ENCODE measurements around the gene ZPLD1. TPM values are rescaled to one million over a fixed set of nuclear protein-coding genes. Genes with fewer than 3 reads are reported as not detected.

Gene ZPLD1
- total RNA-seq, 1 donor from 2014 or later, result not detected

GRCh38 chr3:102457644-102458043 is 22.8 kb downstream of the ZPLD1 start:
- intact Hi-C loops (cut with DNase I), result no loop called here
- ATAC-seq (no peak), DNase-seq (ENCODE audit: low spot score) (no peak)

DNA sequence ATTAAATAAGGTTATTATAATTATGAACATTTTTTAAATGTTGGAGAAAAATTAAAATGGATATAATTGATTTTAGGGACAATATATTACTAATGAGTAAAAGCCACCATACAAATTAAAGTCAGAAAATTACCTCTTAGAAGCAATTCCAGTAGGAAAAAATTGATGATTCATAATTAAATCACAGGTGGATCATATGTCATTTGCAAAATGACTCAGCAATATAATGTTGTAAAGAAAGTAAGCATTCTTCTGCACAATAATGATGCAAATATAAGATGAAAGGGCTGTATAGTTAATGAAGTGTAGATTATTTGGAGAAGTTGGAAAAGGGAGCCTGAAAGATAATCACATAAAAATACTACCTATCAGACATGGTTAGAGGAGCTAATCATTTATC is 25.8 kb downstream of the ZPLD1 start:
- ATAC-seq (no peak), DNase-seq (ENCODE audit: low spot score) (no peak)
- intact Hi-C loops (cut with DNase I), result no loop called here

- DNase-seq (ENCODE audit: low spot score) (no peak), ATAC-seq (no peak)
- intact Hi-C loops (cut with DNase I), result no loop called here
These were observed 29.4 kb downstream of the ZPLD1 start for GRCh38 chr3:102464261-102464660.

- ATAC-seq (no peak), DNase-seq (ENCODE audit: low spot score) (no peak)
- intact Hi-C loops (cut with DNase I), result no loop called here
These were observed 31.2 kb downstream of the ZPLD1 start for GRCh38 chr3:102466001-102466400.

DNA sequence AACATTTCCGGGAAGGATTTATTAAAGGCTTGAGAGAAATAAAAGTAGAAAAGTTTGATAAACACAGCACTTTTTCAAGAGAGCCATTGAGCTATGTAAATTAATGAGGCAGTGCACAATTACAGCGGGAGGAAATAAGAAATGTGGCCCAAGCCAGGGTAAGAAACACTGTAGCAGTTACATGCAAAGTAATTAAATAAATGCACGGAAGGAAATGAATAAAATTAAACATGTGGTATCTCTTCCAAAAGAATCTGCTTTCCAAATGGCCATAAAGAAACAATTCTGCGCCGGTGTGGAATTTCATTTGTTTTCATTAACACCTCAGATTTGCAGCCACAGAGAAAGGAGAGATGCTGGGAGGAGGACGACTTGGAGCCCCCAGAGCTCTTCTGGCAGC is 35.3 kb downstream of the ZPLD1 start:
- DNase-seq (ENCODE audit: low spot score) (no peak), ATAC-seq (no peak)
- intact Hi-C loops (cut with DNase I), result no loop called here

- DNase-seq (ENCODE audit: low spot score), result no peak
- intact Hi-C loops (cut with DNase I), result no loop called here
- ATAC-seq, result no peak
These were observed 36.2 kb downstream of the ZPLD1 start for GRCh38 chr3:102471001-102471400.

DNA sequence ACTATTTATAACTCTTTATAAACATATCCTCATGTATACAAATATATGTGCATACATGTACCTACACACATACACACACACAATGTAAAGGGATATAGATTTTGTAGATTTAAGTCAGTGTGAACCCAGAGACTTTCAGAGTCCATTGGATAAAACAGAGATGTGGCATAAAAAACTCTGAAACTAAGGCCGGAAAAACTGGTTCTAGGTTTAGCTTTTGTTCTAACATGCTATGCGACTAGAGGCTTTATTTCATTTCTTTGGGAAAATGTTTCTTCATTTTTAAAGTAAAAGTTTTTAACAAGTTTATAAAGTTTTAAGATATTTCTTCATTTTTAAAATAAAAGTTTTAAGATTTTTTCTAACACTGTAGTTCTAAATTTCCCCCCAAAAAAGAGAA is 36.7 kb downstream of the ZPLD1 start:
- DNase-seq (ENCODE audit: low spot score) (no peak), ATAC-seq (no peak)
- intact Hi-C loops (cut with DNase I), result no loop called here

DNA sequence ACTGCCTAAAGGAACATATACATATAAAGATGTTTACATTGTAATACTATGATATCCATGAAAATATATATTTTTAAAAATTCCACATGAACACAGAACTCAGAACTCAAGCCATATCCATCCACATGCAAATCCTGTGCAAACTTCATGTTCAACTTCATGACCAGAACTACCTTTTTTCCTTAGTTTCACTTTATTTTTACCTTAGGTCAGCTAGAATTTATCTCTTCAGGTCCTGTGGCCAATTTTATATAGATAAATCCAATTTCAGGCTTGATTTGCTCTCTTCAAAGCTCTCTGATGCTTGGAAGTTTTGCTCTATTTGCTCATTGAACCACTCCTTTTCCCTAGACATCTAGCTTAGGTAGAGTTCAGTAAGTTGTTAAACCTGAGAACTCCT is 38.8 kb downstream of the ZPLD1 start:
- ATAC-seq (no peak), DNase-seq (ENCODE audit: low spot score) (no peak)
- intact Hi-C loops (cut with DNase I), result no loop called here

GRCh38 chr3:102474207-102474606 is 39.4 kb downstream of the ZPLD1 start:
- intact Hi-C loops (cut with DNase I), result no loop called here
- DNase-seq (ENCODE audit: low spot score), result no peak
- ATAC-seq, result no peak

- ATAC-seq, result no peak
- intact Hi-C loops (cut with DNase I), result no loop called here
- DNase-seq (ENCODE audit: low spot score), result no peak
These were observed 41.4 kb downstream of the ZPLD1 start for GRCh38 chr3:102476198-102476597.

- intact Hi-C loops (cut with DNase I), result no loop called here
- DNase-seq (ENCODE audit: low spot score), result no peak
These were observed 43.3 kb downstream of the ZPLD1 start for GRCh38 chr3:102478160-102478559.

DNA sequence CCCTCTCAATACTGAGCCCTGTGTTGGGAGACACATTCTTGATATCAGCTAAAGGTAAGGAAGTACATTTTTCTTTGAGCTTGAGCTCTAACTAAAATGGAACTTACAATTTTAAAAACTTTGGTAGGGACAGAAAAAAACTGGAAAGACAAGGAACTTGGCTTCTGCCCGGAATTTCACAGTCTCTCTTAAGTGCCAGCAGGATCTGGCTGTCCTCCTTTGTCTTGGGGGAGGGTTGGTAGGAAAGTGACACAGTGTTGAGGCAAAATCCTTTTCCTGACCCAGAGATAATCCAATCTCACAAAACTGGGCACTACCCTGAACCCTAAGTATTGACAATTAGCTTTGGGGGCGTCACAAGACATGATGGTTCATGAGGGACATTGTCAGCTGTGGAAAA is 45.3 kb downstream of the ZPLD1 start:
- intact Hi-C loops (cut with DNase I), result no loop called here
- ATAC-seq (peak; percentile 20), DNase-seq (ENCODE audit: low spot score) (no peak)

More at GRCh38 chr3:102478160-102478559, 43.3 kb downstream of the ZPLD1 start:
- ATAC-seq, result no peak

- intact Hi-C loops (cut with DNase I), result no loop called here
- no peak for ATAC-seq
These were observed 46.2 kb downstream of the ZPLD1 start for GRCh38 chr3:102481050-102481449.

GRCh38 chr3:102483556-102483955 is 48.7 kb downstream of the ZPLD1 start:
- intact Hi-C loops (cut with DNase I), result no loop called here
- no peak for DNase-seq (ENCODE audit: low spot score)
- ATAC-seq, result no peak

More at GRCh38 chr3:102481050-102481449, 46.2 kb downstream of the ZPLD1 start:
- DNase-seq (ENCODE audit: low spot score), result no peak

- intact Hi-C loops (cut with DNase I), result no loop called here
- DNase-seq (ENCODE audit: low spot score), result no peak
- ATAC-seq, result no peak
These were observed 49.5 kb downstream of the ZPLD1 start for GRCh38 chr3:102484363-102484762.

DNA sequence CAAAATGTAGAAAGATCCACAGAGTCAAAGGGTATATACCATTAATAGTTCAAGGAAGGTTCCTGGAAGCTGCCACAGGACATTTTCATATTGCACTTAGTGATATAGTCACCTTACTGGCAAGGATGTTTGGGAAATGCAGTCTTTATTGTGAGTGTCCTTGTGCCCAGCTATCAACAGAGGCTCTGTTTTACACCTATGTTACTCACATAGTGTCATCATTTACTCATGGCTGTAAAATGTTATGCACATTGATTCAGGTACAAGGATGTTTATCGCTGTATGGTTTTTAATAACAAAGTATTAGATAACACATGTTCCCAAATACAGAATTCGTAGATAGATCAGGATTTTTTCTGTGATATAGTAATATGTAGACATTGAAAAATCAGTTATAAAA is 50.9 kb downstream of the ZPLD1 start:
- DNase-seq (ENCODE audit: low spot score) (no peak), ATAC-seq (no peak)
- intact Hi-C loops (cut with DNase I), result no loop called here

DNA sequence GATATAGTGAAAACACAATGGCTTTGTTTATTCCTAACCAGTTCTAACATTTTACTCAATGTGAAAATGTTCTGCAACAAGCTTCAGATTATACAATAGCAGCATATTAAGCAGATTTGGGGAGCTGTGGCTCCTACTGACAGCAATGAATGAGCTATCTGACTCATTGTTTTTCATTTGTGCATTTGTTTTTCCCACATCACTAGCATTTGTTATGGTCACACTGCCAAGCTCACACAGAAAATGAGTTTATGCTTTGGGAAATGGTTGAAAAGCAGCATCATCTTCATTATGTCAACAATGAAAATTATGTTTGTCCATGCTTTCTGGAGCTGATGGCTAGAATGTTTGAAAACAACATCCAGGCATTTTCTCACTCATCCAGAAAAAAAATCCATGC is 53.5 kb downstream of the ZPLD1 start:
- DNase-seq (ENCODE audit: low spot score) (no peak), ATAC-seq (no peak)
- intact Hi-C loops (cut with DNase I), result no loop called here

- DNase-seq (ENCODE audit: low spot score), result no peak
- ATAC-seq, result no peak
- intact Hi-C loops (cut with DNase I), result no loop called here
These were observed 57.5 kb downstream of the ZPLD1 start for GRCh38 chr3:102492300-102492699.

DNA sequence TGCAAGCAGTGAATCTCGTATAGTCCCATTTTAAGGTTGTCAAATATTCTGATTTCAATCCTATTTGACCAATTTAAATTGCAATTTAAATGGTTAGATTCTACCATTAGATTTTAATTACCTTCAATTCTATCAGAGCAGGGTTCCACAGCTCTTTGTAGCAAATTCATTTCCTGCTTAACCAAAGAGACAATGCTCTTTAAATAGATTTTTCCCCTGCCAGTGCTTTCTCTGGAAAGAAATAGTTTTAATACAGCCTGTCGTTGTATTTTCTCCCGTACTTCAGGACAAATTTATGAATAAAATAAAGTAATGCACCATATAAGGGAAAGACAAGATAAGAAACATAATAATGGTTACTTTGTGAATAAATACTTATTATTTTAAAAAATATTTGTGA is 62.8 kb downstream of the ZPLD1 start:
- ATAC-seq (no peak), DNase-seq (ENCODE audit: low spot score) (no peak)
- intact Hi-C loops (cut with DNase I), result no loop called here

GRCh38 chr3:102505542-102505941 is 70.7 kb downstream of the ZPLD1 start:
- intact Hi-C loops (cut with DNase I), result no loop called here
- ATAC-seq (no peak), DNase-seq (ENCODE audit: low spot score) (no peak)

DNA sequence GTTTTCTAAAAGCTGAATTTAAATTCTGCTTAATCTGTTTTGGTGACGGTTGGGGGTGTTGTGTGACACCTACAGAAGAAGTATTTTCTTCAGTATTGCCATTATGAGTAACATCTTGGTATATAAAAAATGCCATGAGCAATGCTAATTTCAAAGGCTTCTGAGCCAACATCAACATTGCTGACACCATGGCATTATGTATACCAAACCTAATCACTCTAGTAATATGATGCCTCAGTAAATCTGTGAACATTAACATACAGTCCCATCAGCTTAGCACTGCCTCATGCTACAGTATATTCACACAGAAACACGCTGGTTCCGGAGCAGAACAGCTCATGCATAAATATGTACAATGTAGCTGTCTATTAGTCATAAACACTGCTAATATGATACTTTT is 75.8 kb downstream of the ZPLD1 start:
- ATAC-seq (no peak), DNase-seq (ENCODE audit: low spot score) (no peak)
- intact Hi-C loops (cut with DNase I), result no loop called here

DNA sequence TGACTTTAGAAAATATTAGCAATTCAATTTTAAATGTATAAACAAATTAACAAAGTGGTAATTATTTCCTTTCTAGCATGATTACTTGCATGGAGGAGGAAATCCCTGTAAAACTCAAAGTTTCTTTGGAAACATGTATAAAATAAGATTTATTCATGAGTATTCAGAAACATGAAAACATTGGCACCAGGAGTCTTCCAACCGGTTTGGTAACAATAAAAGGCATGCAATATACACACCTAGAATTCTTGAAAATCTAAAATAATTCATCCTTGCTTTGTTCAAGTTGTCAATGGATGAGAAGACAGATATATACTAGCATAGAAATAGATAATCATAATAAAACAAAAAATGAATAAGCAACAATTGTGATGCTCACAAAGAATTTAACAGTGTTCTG is 76.4 kb downstream of the ZPLD1 start:
- ATAC-seq (no peak), DNase-seq (ENCODE audit: low spot score) (no peak)
- intact Hi-C loops (cut with DNase I), result no loop called here

All from sciatic nerve (tissue), 2 donors.